Neural cell (in vitro differentiated cells): ENCODE measurements around the gene DAAM2. TPM values are rescaled to one million over a fixed set of nuclear protein-coding genes. Genes with fewer than 3 reads are reported as not detected.

ENCODE experiments used
- H2AFZ ChIP-seq: fragments of 200-600, 300-800 bp; sonication (generic), shearing (Covaris generic); 2 replicates; pipeline ENCODE4 v1.6.0; 2014; ENCODE audit warnings: low read depth, mild to moderate bottlenecking, antibody characterized with exemption, low read length, moderate library complexity
- H3F3A ChIP-seq: fragments of 200-600 bp; shearing (Covaris generic); 2 replicates; pipeline ENCODE4 v1.6.1; 2016; ENCODE audit warnings: mild to moderate bottlenecking, moderate library complexity, mixed read lengths, antibody characterized with exemption, low read length; ENCODE audit not compliant: insufficient read depth, poor library complexity, severe bottlenecking
- H3K27ac ChIP-seq: fragments of 200-600, 300-800 bp; sonication (generic), shearing (Covaris generic); 2 replicates; pipeline ENCODE4 v1.5.1; 2014; ENCODE audit warnings: mild to moderate bottlenecking, low read length, moderate library complexity
- H3K27me3 ChIP-seq: fragments of 300-800, 200-600 bp; sonication (generic), shearing (Covaris generic); 2 replicates; pipeline ENCODE4 v1.6.0; 2014; ENCODE audit warnings: mild to moderate bottlenecking, low read depth, low read length, moderate library complexity; ENCODE audit not compliant: insufficient read depth
- H3K36me3 ChIP-seq: fragments of 300-800, 200-600 bp; sonication (generic), shearing (Covaris generic); 2 replicates; pipeline ENCODE4 v1.5.1; 2014; ENCODE audit warnings: mild to moderate bottlenecking, antibody characterized with exemption, low read length, moderate library complexity; ENCODE audit not compliant: insufficient read depth
- H3K4me2 ChIP-seq: fragments of 300-800, 200-600 bp; sonication (generic), shearing (Covaris generic); 2 replicates; pipeline ENCODE4 v1.6.0; 2014; ENCODE audit warnings: mild to moderate bottlenecking, low read length
- H3K4me3 ChIP-seq: fragments of 300-800, 200-600 bp; sonication (generic), shearing (Covaris generic); 2 replicates; pipeline ENCODE4 v1.5.1; 2014; ENCODE audit warnings: mild to moderate bottlenecking, low read length, moderate library complexity
- H3K79me2 ChIP-seq: fragments of 200-600 bp; shearing (Covaris generic); replicated peaks from 2 replicates; pipeline ENCODE4 v1.6.0; 2014; ENCODE audit warnings: mild to moderate bottlenecking, low read length, moderate library complexity; ENCODE audit not compliant: insufficient read depth
- H3K9ac ChIP-seq: fragments of 300-800, 200-600 bp; sonication (generic), shearing (Covaris generic); 2 replicates; pipeline ENCODE4 v1.6.1; 2016; ENCODE audit warnings: mild to moderate bottlenecking, low read length, mixed read lengths
- H3K9me2 ChIP-seq: fragments of 200-600 bp; shearing (Covaris generic); 2 replicates; pipeline ENCODE4 v1.6.1; 2016; ENCODE audit warnings: mild to moderate bottlenecking, low read length, mixed read lengths; ENCODE audit not compliant: insufficient read depth
- H3K9me3 ChIP-seq: fragments of 200-600, 300-800 bp; sonication (generic), shearing (Covaris generic); 2 replicates; pipeline ENCODE4 v1.6.1; 2016; ENCODE audit warnings: mild to moderate bottlenecking, mixed run types, low read length, moderate library complexity, mixed read lengths
- H4K20me1 ChIP-seq: fragments of 200-600 bp; shearing (Covaris generic); 2 replicates; pipeline ENCODE4 v1.6.1; 2016; ENCODE audit warnings: mild to moderate bottlenecking, mixed run types; ENCODE audit not compliant: insufficient read depth
- EP300 ChIP-seq: fragments of 450-650 bp; conservative IDR thresholded peaks from 2 replicates; pipeline ENCODE4 v1.6.1; 2014; ENCODE audit warnings: antibody characterized with exemption, mild to moderate bottlenecking, moderate library complexity; ENCODE audit not compliant: poor library complexity, severe bottlenecking
- EZH2 ChIP-seq: fragments of 200-600, 300-800 bp; shearing (Covaris generic), sonication (generic); IDR thresholded peaks from 2 replicates; pipeline ENCODE4 v1.6.1; 2014; ENCODE audit warnings: antibody characterized with exemption, low read length, borderline replicate concordance, mild to moderate bottlenecking; ENCODE audit not compliant: insufficient read depth, poor library complexity, severe bottlenecking
- MXI1 ChIP-seq: fragments of 450-650 bp; conservative IDR thresholded peaks from 2 replicates; pipeline ENCODE4 v1.6.1; 2014; ENCODE audit warnings: antibody characterized with exemption, mild to moderate bottlenecking; ENCODE audit not compliant: poor library complexity, severe bottlenecking
- POLR2AphosphoS5 ChIP-seq: IDR thresholded peaks from 2 replicates; pipeline ENCODE4 v1.6.1; 2012
- RAD21 ChIP-seq: fragments of 450-650 bp; conservative IDR thresholded peaks from 2 replicates; pipeline ENCODE4 v1.6.1; 2014; ENCODE audit warnings: antibody characterized with exemption, mild to moderate bottlenecking, moderate library complexity
- REST ChIP-seq: IDR thresholded peaks from 2 replicates; pipeline ENCODE4 v1.6.1; 2012; ENCODE audit warnings: borderline replicate concordance
- SMC3 ChIP-seq: fragments of 450-650 bp; conservative IDR thresholded peaks from 2 replicates; pipeline ENCODE4 v1.6.1; 2014; ENCODE audit warnings: antibody characterized with exemption, mild to moderate bottlenecking, moderate library complexity; ENCODE audit not compliant: poor library complexity
- TAF1 ChIP-seq: IDR thresholded peaks from 2 replicates; pipeline ENCODE4 v1.6.1; 2012; ENCODE audit warnings: low read depth
- polyA plus RNA-seq: library from polyadenylated mRNA; depleted of rRNA; stranded (reverse); fragments of >200 nt; gene quantifications from 2 replicates; pipeline ENCODE4 v1.2.3, GENCODE V29; 2014
- TF ChIP-seq, protein P1 (sequence below): fragments of 450-650 bp; IDR thresholded peaks from 2 replicates; pipeline ENCODE4 v1.5.1; 2014; ENCODE audit warnings: antibody characterized with exemption, mild to moderate bottlenecking, moderate library complexity; ENCODE audit not compliant: poor library complexity, severe bottlenecking

Gene DAAM2
- polyA plus RNA-seq, 1 donor from 2014 or later: 1.2 TPM

DNA sequence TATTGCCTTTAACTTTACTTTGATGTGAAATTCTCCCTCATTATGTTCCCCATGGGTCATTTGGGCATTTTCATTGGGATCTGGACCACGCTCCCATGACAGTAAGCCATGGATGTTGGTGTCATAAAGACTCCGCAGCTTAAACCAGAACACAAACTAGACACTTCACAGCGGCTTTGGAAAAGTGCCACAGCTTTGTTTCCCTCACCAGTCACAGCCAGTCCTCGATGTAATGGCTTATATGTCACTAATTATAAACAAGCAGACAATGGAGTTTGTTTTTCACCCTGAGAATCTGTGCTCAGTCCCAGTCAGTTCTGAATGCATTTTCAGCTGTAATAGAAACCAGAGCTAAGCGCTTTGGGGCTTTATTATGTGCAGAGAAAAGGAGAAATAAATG is 23.2 kb upstream of the DAAM2 start:
- TF ChIP-seq REST (no peak), EP300 (no peak), RAD21 (no peak), MXI1 (no peak), SMC3 (no peak), POLR2AphosphoS5 (no peak), EZH2 (no peak)
- TF ChIP-seq, protein P1, sequence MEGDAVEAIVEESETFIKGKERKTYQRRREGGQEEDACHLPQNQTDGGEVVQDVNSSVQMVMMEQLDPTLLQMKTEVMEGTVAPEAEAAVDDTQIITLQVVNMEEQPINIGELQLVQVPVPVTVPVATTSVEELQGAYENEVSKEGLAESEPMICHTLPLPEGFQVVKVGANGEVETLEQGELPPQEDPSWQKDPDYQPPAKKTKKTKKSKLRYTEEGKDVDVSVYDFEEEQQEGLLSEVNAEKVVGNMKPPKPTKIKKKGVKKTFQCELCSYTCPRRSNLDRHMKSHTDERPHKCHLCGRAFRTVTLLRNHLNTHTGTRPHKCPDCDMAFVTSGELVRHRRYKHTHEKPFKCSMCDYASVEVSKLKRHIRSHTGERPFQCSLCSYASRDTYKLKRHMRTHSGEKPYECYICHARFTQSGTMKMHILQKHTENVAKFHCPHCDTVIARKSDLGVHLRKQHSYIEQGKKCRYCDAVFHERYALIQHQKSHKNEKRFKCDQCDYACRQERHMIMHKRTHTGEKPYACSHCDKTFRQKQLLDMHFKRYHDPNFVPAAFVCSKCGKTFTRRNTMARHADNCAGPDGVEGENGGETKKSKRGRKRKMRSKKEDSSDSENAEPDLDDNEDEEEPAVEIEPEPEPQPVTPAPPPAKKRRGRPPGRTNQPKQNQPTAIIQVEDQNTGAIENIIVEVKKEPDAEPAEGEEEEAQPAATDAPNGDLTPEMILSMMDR: no peak
- Histone ChIP-seq H3K9me3 (no peaks in the 10 kb centered on the region), H3K9ac (no peak overlapping the region), H3F3A (no peaks in the 10 kb centered on the region), H3K27ac (no peak overlapping the region), H2AFZ (no peak overlapping the region), H3K9me2 (no peaks in the 10 kb centered on the region), H3K4me3 (no peak overlapping the region), H3K27me3 (no peaks in the 10 kb centered on the region), H4K20me1 (no peaks in the 10 kb centered on the region), H3K36me3 (no peaks in the 10 kb centered on the region), H3K79me2 (no peaks in the 10 kb centered on the region), H3K4me2 (no peak overlapping the region)

DNA sequence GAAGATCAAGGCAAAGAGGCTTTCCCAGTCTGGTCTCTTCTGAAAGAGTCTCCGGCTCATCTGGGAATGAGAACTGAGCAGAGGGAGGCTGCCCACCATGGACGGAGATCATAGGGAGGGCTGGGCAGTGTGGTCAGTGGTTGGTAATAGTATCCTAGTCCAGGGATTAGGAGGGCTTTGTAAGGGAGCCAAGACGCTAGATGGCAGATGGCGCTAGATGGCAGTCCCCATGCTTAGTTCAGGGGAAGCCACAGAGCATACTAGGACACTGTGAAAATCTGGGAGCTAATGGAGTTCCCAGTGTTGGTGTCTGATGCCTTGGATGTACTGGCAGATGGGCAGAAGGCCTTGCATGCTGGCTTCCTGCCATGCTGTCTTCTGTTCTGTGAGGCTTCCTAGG is 21.7 kb upstream of the DAAM2 start:
- Histone ChIP-seq H3K27ac (no peak overlapping the region), H3K9me3 (no peaks in the 10 kb centered on the region), H3K9me2 (no peaks in the 10 kb centered on the region), H3F3A (no peaks in the 10 kb centered on the region), H3K9ac (no peak overlapping the region), H3K36me3 (no peaks in the 10 kb centered on the region), H3K4me2 (no peak overlapping the region), H3K79me2 (no peaks in the 10 kb centered on the region), H3K27me3 (no peaks in the 10 kb centered on the region), H2AFZ (no peak overlapping the region), H4K20me1 (no peaks in the 10 kb centered on the region), H3K4me3 (no peak overlapping the region)
- no peak for TF ChIP-seq MXI1

- H3K4me2 ChIP-seq: no peak overlapping the region
- H3F3A ChIP-seq: no peaks in the 10 kb centered on the region
- no peaks in the 10 kb centered on the region for H3K79me2 ChIP-seq
- no peaks in the 10 kb centered on the region for H3K36me3 ChIP-seq
- no peak overlapping the region for H3K9ac ChIP-seq
- H4K20me1 ChIP-seq: no peaks in the 10 kb centered on the region
- H3K27ac ChIP-seq: no peak overlapping the region
- no peaks in the 10 kb centered on the region for H3K9me2 ChIP-seq
- TF ChIP-seq POLR2AphosphoS5: no peak
- no peak for TF ChIP-seq RAD21
- TF ChIP-seq EP300: no peak
- no peak for TF ChIP-seq MXI1
- no peak for TF ChIP-seq SMC3
- TF ChIP-seq REST: no peak
- TF ChIP-seq, protein P1: no peak
- no peak for TF ChIP-seq TAF1
- no peak for TF ChIP-seq EZH2
- no peaks in the 10 kb centered on the region for H3K27me3 ChIP-seq
- H2AFZ ChIP-seq: no peak overlapping the region
- no peaks in the 10 kb centered on the region for H3K9me3 ChIP-seq
- no peak overlapping the region for H3K4me3 ChIP-seq
Observed at GRCh38 chr6:39772559-39773273, 19.5 kb upstream of the DAAM2 start.
